ENCODE measurements around the gene SYTL3. TPM values are rescaled to one million over a fixed set of nuclear protein-coding genes. Genes with fewer than 3 reads are reported as not detected.

Gene SYTL3
- total and polyA plus RNA-seq, 11 donors = 4.0 to 14.6 (median 8.2) TPM

GRCh38 chr6:158624684-158625682 lies 24.9 kb upstream of the SYTL3 start:
- Histone ChIP-seq H3K4me3 (no peak overlapping the region), H3K9me3 (no peaks in the 10 kb centered on the region), H3K27me3 (no peaks in the 10 kb centered on the region), H3K36me3 (peaks cover 0 to 94% (median 30%) of the 10 kb centered on the region in 9 donors), H3K27ac (peak overlapping the region in 1 of 12 donors; percentile 7), H3K4me1 (peaks cover 0 to 25% (median 0%) of the 10 kb centered on the region in 12 donors)
- no peak for DNase-seq
- intact Hi-C loops (cut with DNase I) = loop anchor here in 3 of 10 donors (5.0 to 10.0 kb wide), 2 partner anchors 60 to 62 kb away; no protein-coding TSS in a partner anchor
- ATAC-seq = no peak
- WGBS, 4 donors = 92 to 95% (median 94%) methylated on average over 18 to 25 of the region's 25 CpGs
- TF ChIP-seq, protein P1, sequence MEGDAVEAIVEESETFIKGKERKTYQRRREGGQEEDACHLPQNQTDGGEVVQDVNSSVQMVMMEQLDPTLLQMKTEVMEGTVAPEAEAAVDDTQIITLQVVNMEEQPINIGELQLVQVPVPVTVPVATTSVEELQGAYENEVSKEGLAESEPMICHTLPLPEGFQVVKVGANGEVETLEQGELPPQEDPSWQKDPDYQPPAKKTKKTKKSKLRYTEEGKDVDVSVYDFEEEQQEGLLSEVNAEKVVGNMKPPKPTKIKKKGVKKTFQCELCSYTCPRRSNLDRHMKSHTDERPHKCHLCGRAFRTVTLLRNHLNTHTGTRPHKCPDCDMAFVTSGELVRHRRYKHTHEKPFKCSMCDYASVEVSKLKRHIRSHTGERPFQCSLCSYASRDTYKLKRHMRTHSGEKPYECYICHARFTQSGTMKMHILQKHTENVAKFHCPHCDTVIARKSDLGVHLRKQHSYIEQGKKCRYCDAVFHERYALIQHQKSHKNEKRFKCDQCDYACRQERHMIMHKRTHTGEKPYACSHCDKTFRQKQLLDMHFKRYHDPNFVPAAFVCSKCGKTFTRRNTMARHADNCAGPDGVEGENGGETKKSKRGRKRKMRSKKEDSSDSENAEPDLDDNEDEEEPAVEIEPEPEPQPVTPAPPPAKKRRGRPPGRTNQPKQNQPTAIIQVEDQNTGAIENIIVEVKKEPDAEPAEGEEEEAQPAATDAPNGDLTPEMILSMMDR (IDR thresholded peaks at IDR 0.05) = no peak
- TF ChIP-seq POLR2A (IDR thresholded peaks at IDR 0.05) = no peak

- ATAC-seq = peak in 1 of 4 donors; percentile 6
- Histone ChIP-seq H3K4me3 (no peak overlapping the region), H3K4me1 (peaks cover 0 to 25% (median 4%) of the 10 kb centered on the region in 12 donors), H3K27ac (peak overlapping the region in 1 of 12 donors; percentile 18), H3K27me3 (no peaks in the 10 kb centered on the region), H3K9me3 (no peaks in the 10 kb centered on the region), H3K36me3 (peaks cover 0 to 95% (median 32%) of the 10 kb centered on the region in 9 donors)
- intact Hi-C loops (cut with DNase I) = loop anchor here in 3 of 10 donors (5.0 to 10.0 kb wide), 2 partner anchors 59 to 61 kb away; no protein-coding TSS in a partner anchor
- DNase-seq = no peak
- WGBS, 4 donors = 91 to 96% (median 94%) methylated on average over 15 of the region's 15 CpGs
- TF ChIP-seq POLR2A (IDR thresholded peaks at IDR 0.05) = no peak
- TF ChIP-seq, protein P1 (IDR thresholded peaks at IDR 0.05) = no peak
Measured at GRCh38 chr6:158625881-158626305, 24.0 kb upstream of the SYTL3 start.

- Histone ChIP-seq H3K27me3 (no peaks in the 10 kb centered on the region), H3K27ac (no peak overlapping the region), H3K9me3 (no peaks in the 10 kb centered on the region), H3K4me1 (peaks cover 0 to 28% (median 10%) of the 10 kb centered on the region in 12 donors), H3K36me3 (peaks cover 0 to 93% (median 29%) of the 10 kb centered on the region in 9 donors), H3K4me3 (no peak overlapping the region)
- no peak for DNase-seq
- no peak for ATAC-seq
- 79 to 88% (median 83%) methylated on average over 6 of the region's 6 CpGs for WGBS, 4 donors
- intact Hi-C loops (cut with DNase I) = loop anchor here in 3 of 10 donors (5.0 to 10.0 kb wide), 2 partner anchors 58 to 61 kb away; no protein-coding TSS in a partner anchor
- no peak for TF ChIP-seq POLR2A (IDR thresholded peaks at IDR 0.05)
- TF ChIP-seq, protein P1 (IDR thresholded peaks at IDR 0.05) = no peak
Measured at GRCh38 chr6:158626360-158627167, 23.3 kb upstream of the SYTL3 start.
